Stimulated activated CD4-positive, alpha-beta T cell treated with anti-CD3 and anti-CD28 coated beads, Interleukin-4, amount 100 ng/mL, for 24 hours (primary cell): ENCODE data around the gene FAM50A.

Experiments used
- DNase-seq: peaks from one replicate; pipeline ENCODE4 v3.0.0-alpha.2; 2020

The FAM50A gene

GRCh38 chrX:154417157-154417556 is 26.8 kb upstream of the FAM50A start:
- no peak for DNase-seq

GRCh38 chrX:154419189-154419588 is 24.8 kb upstream of the FAM50A start:
- no peak for DNase-seq

DNA sequence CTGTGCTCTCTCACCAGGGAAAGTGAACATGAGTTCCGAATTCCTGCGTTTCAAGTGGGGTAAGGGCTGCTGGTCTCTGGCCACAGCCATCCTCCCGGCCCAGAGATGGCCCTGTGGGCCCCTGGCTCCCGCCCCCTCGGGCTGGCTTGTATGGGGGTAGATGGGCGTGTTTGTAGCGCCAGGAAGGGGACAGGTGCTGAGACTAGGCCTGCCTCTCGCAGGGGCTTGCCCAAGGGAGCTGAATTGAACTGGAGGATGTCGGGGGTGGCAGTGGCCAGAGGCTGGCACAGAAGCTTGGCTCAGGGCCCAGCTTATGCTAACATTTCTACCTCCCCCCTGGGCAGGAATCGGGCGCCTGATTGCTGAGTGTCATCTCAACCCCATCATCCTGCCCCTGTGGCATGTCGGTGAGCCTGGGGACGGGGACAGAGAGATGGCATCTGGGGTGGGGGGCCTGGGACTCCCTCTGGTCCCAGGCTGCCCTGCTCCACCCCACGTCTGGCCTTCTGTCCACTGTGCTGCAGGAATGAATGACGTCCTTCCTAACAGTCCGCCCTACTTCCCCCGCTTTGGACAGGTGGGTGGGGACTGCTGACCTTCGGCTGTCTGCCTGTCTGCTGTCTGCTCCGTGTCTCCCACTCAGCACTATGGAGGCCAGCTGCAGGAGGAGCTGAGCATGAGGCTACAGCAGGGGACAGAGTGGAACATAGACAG is 24.1 kb upstream of the FAM50A start:
- DNase-seq, result no peak

DNA sequence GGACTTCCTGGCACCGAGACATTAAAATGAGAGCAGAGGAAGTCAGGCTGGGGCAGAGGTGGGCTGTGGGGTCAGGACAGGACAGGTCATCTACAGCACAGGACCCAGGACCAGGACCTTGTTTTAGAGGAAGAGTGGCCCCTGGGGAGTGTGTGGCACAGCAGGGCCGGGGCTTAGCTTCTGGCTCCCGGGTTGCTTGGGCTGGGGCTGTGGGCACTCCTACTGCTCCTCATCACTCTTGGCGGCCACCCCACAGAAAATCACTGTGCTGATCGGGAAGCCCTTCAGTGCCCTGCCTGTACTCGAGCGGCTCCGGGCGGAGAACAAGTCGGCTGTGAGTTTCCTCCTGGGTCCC is 23.6 kb upstream of the FAM50A start:
- DNase-seq, result no peak

DNA sequence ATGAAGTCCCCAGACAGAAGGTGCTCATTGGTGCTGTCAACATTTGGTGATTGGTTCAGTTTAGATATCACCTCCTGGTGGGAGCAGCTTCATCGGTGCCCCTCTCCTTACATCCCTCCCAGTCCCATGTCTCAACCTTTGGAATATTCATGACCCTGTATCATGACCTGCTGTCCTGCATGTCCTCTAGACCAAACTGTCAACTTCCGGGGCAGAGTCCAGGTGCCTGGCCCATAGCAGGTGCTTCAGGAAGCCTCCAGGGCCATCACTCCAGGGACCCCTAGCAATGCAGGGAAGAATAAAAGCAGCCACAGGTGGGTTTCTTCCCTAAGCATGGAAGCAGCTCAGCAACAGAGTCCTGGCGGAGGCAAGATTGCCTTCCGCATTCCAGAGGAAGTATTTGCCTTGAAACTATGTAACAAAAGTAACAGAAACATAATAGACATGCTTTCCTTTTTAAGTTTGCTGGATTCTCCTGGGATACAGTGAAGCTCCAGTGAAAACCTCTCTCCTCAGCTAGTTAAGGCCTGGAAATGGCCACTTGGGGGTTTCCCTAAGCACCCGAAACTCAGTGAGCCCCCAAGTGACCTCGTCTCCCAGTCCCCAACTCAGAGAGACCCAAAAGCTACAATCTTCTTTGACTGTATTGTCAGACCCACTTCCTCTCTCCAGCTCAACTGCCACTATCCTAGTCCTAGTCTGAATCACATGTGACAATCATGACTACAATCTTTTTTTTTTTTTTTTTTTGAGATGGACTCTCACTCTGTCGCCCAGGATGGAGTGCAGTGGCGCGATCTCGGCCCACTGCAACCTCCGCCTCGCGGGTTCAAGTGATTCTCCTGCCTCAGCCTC is 16.8 kb upstream of the FAM50A start:
- no peak for DNase-seq

DNA sequence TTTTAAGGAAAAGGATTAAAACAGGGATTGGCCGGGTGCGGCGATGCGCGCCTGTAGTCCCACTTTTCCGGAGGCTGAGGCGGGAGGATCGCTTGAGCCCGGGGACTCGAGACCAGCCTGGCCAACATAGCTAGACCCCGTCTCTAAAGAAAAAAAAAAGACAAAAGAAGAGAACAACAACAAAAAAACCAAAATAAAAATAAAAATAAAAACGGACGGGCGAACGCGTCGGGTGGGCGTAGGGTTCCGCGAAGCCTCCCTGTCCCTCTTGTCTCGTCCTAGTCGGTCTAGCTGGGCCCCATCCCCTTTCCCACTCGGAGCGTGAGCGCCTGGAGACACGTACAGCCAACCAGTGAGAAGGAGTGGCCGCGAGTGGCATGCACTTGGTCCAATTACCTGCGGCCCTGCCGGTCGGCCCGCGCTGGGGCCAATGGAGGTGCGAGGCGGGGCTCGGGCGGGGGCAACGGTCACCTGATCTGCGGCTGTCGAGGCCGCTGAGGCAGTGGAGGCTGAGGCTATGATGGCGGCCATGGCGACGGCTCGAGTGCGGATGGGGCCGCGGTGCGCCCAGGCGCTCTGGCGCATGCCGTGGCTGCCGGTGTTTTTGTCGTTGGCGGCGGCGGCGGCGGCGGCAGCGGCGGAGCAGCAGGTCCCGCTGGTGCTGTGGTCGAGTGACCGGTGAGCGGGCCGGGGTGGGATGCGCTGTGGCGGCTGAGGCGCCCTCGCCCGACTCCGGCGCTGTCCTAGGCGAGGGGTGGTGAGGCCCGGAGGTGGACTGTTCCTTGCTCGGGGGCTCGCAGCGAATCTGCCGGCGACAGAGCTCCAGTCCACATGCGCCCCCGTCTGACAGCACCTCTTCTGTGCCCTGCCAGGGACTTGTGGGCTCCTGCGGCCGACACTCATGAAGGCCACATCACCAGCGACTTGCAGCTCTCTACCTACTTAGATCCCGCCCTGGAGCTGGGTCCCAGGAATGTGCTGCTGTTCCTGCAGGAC is 15.5 kb upstream of the FAM50A start, which contains the start of gene ATP6AP1:
Gene ATP6AP1, plus strand, starts transcription at position 502 of the 996 bp plus-strand sequence. Its CDS starts 16 bp downstream, at position 518.
- peak; percentile 88 for DNase-seq

GRCh38 chrX:154429711-154430110 is 14.2 kb upstream of the FAM50A start:
- no peak for DNase-seq

DNA sequence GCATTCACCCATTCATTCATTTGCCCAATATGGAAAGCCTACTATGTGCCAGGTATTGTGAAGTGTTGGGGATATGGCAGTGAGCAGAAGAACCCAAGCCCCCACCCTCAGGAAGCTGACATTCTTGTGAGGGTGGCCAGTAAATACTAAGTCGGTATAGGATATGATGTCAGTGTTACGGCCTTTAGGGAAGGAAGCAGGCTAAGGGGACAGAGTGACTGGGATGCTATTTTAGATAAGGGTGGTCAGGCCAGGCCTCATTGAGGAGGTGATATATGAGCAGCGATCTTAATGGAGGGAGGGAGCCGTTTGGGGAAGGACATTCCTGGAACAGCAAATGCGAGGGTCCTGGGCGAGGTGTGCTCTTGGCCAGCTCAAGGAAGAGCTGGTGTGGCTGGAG is 13.5 kb upstream of the FAM50A start:
- DNase-seq, result no peak

DNA sequence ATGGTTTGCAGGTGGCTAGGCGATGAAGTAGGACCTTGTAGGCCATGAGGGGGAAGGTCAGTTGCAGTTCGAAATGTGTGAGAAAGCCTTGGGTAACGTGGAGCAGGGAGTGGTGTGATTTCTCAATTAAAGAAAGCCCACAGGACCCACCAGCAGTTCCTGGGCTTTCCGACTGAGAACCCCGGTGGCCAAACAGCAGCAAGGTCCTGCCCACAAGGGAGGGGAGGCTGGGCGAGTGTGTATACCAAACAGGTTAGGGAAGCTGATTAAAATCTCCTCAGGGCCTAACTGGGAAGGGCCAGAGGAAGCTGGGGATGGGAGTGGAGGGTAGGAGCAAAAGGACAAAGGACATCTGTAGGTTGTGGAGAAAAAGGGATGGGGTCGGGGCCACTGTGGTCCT is 13.0 kb upstream of the FAM50A start:
- no peak for DNase-seq

GRCh38 chrX:154431341-154431740 is 12.6 kb upstream of the FAM50A start:
- DNase-seq, result no peak

DNA sequence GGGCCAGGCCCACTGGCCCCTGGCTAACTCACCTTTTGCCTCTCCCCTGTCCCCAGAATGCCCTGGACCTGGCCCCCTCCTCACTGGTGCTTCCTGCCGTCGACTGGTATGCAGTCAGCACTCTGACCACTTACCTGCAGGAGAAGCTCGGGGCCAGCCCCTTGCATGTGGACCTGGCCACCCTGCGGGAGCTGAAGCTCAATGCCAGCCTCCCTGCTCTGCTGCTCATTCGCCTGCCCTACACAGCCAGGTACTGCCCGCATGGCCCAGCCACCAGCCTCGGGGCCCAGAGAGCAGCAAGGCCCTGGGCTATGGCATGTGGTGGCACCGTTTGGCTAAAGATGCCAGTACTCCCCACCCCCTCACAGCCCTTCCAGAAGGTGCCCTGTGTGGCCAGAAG is 11.7 kb upstream of the FAM50A start:
- DNase-seq, result no peak

- no peak for DNase-seq
Measured at GRCh38 chrX:154433605-154434004, 10.3 kb upstream of the FAM50A start.

- DNase-seq, result no peak
Measured at GRCh38 chrX:154434394-154435168, 9.4 kb upstream of the FAM50A start.

GRCh38 chrX:154435171-154435733 is 8.7 kb upstream of the FAM50A start:
- no peak for DNase-seq

GRCh38 chrX:154436374-154436982 is 7.5 kb upstream of the FAM50A start:
- DNase-seq, result peak; percentile 52

DNA sequence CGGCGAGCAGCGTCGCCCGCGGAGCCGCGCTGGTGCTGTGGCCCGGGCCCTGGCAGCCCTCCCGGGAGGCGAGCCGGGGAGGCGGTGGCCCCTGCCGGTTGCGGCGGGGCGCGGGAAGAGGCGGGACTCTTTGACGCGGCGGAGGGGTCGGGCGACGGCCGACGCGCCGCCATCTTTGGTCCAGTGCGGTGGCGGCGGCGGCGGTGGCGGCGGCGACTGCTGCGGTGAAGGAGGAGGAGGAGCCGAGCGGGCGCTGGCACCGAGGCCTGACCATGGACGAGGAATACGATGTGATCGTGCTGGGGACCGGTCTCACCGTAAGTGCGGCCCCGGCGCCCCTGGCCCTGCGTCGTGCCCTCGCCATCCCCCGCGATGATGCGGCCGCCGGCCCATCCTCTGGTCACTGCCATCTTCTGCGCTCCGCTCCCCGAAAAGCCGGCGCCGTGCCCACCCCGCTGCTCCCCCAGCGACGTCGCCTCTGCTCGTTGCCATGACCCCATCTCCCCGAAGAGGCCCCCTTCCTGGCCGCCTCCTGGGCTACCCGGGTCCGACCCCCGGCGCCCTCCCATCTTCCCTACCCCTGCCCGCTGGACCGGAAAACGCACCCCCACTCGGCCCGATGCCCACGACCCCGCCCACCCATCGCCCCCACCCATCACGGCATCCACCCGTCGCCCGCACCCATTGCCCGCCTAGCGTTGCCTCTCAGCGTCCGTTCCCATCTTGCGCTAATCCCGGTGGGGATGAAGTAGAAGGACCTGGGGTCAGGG is 6.8 kb upstream of the FAM50A start, which contains the start of gene GDI1:
Gene GDI1, plus strand, starts transcription at position 172 of the 770 bp plus-strand sequence. Its CDS starts 101 bp downstream, at position 273.
- DNase-seq, result peak; percentile 54

GRCh38 chrX:154437971-154438893 is 5.7 kb upstream of the FAM50A start:
- no peak for DNase-seq

- no peak for DNase-seq
Measured at GRCh38 chrX:154439841-154440240, 4.1 kb upstream of the FAM50A start.
